Mucosa of descending colon (tissue), 3 donors: ENCODE results near the gene C1orf210. TPM values are rescaled to one million over a fixed set of nuclear protein-coding genes. Genes with fewer than 3 reads are reported as not detected.

Source experiments
- ATAC-seq: fragments of 200-7000 bp; cut with Tn5 transposase; one replicate; pipeline ENCODE4 v1.9.1; 2020; ENCODE audit warnings: mild to moderate bottlenecking, moderate library complexity
- DNase-seq, 3 donors: peaks; one replicate each; pipeline ENCODE4 v3.0.0-alpha.2; 2020
- H3K36me3 ChIP-seq: fragments of 200-600 bp; one replicate; pipeline ENCODE4 v1.8.0; 2021; ENCODE audit warnings: low read depth, mild to moderate bottlenecking
- H3K4me1 ChIP-seq: fragments of 200-600 bp; one replicate; pipeline ENCODE4 v1.8.0; 2021; ENCODE audit warnings: low read depth, mild to moderate bottlenecking
- H3K4me3 ChIP-seq: fragments of 200-600 bp; one replicate; pipeline ENCODE4 v1.8.0; 2021; ENCODE audit warnings: mild to moderate bottlenecking
- H3K9me3 ChIP-seq: fragments of 200-600 bp; one replicate; pipeline ENCODE4 v1.8.0; 2021; ENCODE audit warnings: mild to moderate bottlenecking
- intact Hi-C, 2 donors: fragments of 100-400 bp; cut with DNase I in 1 of 2; cut with micrococcal nuclease in 1 of 2; formaldehyde crosslinking; loops; one replicate each; pipeline versions ENCODE4 v1.11.0 to v1.11.1; 2022; cut with DNase I, micrococcal nuclease
- total RNA-seq, 3 donors: library from RNA; stranded (reverse); fragmentation: NEBNext Ultra II Directional in 2 of 3; extraction: Animal tissue kit (Norgen Biotek cat#: 25700) in 2 of 3; gene quantifications; one replicate each; pipeline versions ENCODE4 v1.2.1 to v1.2.4, GENCODE V29; 2021 to 2023
- TF ChIP-seq, protein P1 (sequence below): fragments of 200-600 bp; IDR thresholded peaks from one replicate; pipeline ENCODE4 v1.8.0; 2022; ENCODE audit warnings: antibody characterized with exemption, mild to moderate bottlenecking
- donor health status: DM: no; HTN: no; CAD: no; lungs with moderate emphysema.
- donor health status: DM: no; HTN: no; CAD: no.
- donor health status: DM: no; HTN: yes; CAD: no.

C1orf210 gene
- total RNA-seq, 3 donors from 2014 or later, result 33.1 to 102 (median 63.3) TPM

DNA sequence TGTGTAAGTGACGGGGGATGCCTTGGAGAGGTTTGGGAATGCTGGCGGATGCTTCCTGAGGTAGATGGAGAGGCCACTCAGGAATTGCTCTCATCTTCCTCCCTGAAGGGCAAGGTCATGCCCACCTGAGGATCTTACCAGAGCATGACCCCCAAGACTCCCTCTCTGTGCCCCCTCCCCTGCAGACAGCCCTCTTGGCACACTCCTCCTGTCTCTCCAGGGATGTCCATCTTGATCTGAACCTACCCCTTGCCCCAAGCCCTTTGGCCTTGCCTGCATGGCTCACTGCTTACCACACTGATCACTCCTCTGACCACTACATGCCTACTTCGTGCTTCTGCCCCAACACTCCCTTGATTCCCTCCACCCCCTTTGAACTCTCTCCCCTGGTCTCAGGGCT is 34.4 kb upstream of the C1orf210 start:
- H3K9me3 ChIP-seq, result peaks cover 2% of the 10 kb centered on the region
- DNase-seq, result no peak
- H3K4me3 ChIP-seq, result no peak overlapping the region
- H3K36me3 ChIP-seq, result no peaks in the 10 kb centered on the region
- intact Hi-C loops, result no loop called here
- TF ChIP-seq, protein P1, sequence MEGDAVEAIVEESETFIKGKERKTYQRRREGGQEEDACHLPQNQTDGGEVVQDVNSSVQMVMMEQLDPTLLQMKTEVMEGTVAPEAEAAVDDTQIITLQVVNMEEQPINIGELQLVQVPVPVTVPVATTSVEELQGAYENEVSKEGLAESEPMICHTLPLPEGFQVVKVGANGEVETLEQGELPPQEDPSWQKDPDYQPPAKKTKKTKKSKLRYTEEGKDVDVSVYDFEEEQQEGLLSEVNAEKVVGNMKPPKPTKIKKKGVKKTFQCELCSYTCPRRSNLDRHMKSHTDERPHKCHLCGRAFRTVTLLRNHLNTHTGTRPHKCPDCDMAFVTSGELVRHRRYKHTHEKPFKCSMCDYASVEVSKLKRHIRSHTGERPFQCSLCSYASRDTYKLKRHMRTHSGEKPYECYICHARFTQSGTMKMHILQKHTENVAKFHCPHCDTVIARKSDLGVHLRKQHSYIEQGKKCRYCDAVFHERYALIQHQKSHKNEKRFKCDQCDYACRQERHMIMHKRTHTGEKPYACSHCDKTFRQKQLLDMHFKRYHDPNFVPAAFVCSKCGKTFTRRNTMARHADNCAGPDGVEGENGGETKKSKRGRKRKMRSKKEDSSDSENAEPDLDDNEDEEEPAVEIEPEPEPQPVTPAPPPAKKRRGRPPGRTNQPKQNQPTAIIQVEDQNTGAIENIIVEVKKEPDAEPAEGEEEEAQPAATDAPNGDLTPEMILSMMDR, result no peak
- peak; percentile 43 for ATAC-seq
- H3K4me1 ChIP-seq, result no peaks in the 10 kb centered on the region

DNA sequence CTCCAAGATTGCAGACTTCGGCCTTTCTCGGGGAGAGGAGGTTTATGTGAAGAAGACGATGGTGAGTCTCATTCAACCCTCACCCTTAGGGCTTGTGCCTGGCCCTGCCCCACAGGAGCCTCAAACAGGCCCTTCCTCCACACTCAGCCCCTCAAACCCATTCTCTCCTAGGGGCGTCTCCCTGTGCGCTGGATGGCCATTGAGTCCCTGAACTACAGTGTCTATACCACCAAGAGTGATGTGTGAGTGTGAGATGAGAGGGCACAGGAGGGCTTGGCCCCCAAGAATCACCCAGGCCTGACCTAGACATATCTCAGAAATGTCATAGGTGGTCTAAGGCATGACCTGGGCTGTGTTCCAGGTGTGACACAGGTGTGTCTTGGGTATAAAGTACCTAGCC is 33.9 kb upstream of the C1orf210 start:
- TF ChIP-seq, protein P1, result no peak
- no peaks in the 10 kb centered on the region for H3K9me3 ChIP-seq
- intact Hi-C loops, result no loop called here
- no peak for DNase-seq
- H3K4me1 ChIP-seq, result no peaks in the 10 kb centered on the region
- H3K4me3 ChIP-seq, result no peak overlapping the region
- ATAC-seq, result no peak
- H3K36me3 ChIP-seq, result no peaks in the 10 kb centered on the region

DNA sequence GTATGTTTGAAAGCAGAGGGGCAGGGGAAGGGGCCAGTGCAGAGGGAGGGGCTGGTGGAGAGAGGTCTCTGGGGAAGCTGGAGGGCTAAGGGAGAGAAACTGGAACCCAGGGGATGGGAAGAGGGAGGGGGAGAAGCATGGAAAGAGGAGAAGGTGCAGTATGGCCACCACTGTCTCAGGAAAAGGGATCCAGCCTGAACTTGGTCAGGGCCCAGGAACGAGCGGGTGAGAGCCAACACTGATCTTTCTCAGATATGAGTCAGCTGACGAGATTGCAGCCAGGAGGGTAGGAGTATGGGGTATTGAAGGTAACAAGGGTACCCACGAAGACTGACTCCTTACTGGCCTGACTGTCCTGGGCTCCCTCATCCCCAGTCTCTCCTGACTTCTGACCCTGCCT is 33.5 kb upstream of the C1orf210 start:
- DNase-seq (no peak), ATAC-seq (no peak)
- Histone ChIP-seq H3K4me3 (no peak overlapping the region), H3K36me3 (no peaks in the 10 kb centered on the region), H3K4me1 (peaks cover 2% of the 10 kb centered on the region), H3K9me3 (no peaks in the 10 kb centered on the region)
- TF ChIP-seq, protein P1, result no peak
- intact Hi-C loops, result no loop called here

DNA sequence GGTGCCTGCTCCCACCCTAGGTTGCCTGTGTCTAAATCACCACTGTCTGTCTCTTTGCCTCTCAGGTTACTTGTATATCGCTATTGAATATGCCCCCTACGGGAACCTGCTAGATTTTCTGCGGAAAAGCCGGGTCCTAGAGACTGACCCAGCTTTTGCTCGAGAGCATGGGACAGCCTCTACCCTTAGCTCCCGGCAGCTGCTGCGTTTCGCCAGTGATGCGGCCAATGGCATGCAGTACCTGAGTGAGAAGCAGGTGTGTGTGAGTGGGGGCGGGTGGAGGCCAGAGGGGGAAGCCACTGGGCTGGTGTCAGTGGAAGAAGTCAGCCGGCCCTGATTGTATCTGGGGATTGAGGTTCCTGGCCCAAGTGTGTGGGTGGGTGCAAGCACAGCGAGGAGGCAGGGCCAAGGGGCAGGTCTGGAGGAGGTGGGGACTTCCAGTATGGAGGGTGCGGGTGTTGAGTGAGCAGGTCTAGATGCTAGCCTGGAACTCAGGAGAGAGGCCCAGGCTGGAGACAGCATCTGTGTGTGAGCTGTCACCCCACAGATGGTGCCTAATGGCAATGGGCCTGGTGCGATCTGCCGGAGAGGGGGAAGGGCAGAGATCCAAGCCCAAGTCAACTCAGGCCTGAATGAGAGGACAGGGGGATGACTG is 32.6 kb upstream of the C1orf210 start:
- Histone ChIP-seq H3K4me3 (no peak overlapping the region), H3K9me3 (no peaks in the 10 kb centered on the region), H3K4me1 (peaks cover 6% of the 10 kb centered on the region), H3K36me3 (no peaks in the 10 kb centered on the region)
- TF ChIP-seq, protein P1, result no peak
- intact Hi-C loops, result no loop called here
- DNase-seq (no peak), ATAC-seq (no peak)

DNA sequence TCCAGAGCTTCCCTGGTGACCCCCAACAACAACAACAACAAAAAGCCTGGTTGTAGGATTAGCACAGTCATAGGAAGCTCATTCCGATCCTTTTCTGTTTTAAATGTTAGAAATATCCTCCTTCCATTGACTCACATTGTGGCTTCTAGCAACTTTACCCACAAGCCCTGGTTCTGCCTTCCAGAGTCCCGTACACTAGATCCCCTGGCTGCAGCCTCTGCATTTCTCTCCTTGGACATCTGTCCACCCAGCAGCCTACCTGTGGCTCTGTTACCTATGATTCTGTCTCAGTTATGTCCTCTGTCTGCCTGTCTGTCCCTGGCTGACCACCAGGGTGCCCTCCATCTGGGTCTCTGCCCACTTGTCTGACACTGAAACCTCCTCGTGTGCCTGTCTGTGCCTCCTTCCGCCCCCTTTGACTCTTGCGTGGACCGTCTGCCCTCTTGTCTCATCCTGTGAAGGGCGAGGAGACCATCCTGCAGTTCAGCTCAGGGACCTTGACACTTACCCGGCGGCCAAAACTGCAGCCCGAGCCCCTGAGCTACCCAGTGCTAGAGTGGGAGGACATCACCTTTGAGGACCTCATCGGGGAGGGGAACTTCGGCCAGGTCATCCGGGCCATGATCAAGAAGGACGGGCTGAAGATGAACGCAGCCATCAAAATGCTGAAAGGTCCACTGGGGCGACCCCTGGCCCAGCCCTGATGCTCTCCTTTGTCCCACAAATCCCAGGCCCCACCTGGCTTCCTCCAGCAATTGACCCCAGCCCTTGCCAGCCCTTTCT is 31.5 kb upstream of the C1orf210 start:
- peaks cover 6% of the 10 kb centered on the region for H3K4me1 ChIP-seq
- DNase-seq (no peak), ATAC-seq (no peak)
- no peak overlapping the region for H3K4me3 ChIP-seq
- TF ChIP-seq, protein P1, result no peak
- intact Hi-C loops, result no loop called here
- H3K36me3 ChIP-seq, result no peaks in the 10 kb centered on the region
- H3K9me3 ChIP-seq, result no peaks in the 10 kb centered on the region
